Measurements from ENCODE around the gene STX18. TPM values are rescaled to one million over a fixed set of nuclear protein-coding genes. Genes with fewer than 3 reads are reported as not detected.

STX18 gene
- total RNA-seq, 1 donor from 2014 or later: 21.1 TPM

DNA sequence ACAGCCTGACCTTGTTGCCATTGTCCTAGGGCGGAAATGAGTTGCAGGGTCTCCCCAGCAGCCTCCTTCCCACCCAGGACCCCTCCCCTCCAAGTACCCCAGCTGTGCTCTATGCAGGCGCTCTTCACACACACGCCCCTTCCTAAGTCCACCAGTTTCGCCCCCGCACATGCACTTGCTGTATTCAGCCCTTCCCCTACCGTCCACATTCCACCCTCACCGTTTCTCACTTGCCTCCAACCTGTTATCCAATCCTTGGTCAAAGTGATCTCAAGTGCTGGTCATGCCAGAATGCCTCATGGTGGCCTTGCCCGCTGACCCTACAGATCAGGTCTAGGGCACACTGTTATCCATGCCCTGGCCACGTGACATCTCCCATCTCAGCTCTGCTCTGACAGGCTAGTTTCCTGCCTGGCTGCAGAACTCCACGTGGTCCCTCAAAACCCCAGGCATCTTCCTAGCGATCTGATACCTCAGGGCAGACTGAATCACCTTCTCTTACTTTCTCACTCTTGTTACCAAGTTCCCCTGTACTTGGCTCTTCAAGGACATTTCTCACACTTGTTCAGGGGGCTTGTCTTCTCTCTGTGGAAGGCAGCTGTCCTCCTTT is 115.2 kb downstream of the STX18 start:
- Mint-ChIP-seq H3K9me3 (ENCODE audit: low read depth) (no peaks in the 10 kb centered on the region), H3K27me3 (ENCODE audit: low read depth) (no peaks in the 10 kb centered on the region), H3K36me3 (ENCODE audit: low read depth) (peaks cover 7% of the 10 kb centered on the region), H3K27ac (ENCODE audit: unreplicated experiment) (no peak overlapping the region), H3K4me1 (ENCODE audit: low read depth) (peaks cover 8% of the 10 kb centered on the region), H3K4me3 (ENCODE audit: unreplicated experiment) (no peak overlapping the region)
- no peak for DNase-seq (ENCODE audit: low spot score)
- TF ChIP-seq CTCF (IDR thresholded peaks at IDR 0.05): no peak

DNA sequence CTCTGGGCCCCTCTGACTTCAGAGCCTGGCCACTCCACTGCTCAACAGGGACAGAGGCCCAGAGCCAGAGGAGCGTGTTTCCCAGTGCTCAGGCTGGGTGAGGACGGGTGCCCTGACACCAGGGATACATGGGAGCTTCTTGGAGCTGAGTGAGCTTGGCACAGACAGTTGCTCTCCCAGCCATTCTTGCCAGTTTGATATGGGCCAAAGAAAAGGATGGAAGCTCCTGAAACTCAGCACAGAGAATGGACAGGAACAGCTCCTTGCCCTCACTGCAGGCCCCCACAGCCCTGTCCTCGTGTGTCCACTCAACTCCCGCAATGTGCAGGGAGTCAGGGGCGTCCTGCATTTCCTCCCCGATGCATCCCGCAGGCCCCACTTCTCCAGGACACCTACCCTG is 116.2 kb downstream of the STX18 start:
- DNase-seq (ENCODE audit: low spot score): no peak
- Mint-ChIP-seq H3K27me3 (ENCODE audit: low read depth) (no peaks in the 10 kb centered on the region), H3K4me3 (ENCODE audit: unreplicated experiment) (no peak overlapping the region), H3K27ac (ENCODE audit: unreplicated experiment) (no peak overlapping the region), H3K4me1 (ENCODE audit: low read depth) (peaks cover 4% of the 10 kb centered on the region), H3K9me3 (ENCODE audit: low read depth) (no peaks in the 10 kb centered on the region), H3K36me3 (ENCODE audit: low read depth) (peaks cover 14% of the 10 kb centered on the region)
- TF ChIP-seq CTCF (IDR thresholded peaks at IDR 0.05): no peak

DNA sequence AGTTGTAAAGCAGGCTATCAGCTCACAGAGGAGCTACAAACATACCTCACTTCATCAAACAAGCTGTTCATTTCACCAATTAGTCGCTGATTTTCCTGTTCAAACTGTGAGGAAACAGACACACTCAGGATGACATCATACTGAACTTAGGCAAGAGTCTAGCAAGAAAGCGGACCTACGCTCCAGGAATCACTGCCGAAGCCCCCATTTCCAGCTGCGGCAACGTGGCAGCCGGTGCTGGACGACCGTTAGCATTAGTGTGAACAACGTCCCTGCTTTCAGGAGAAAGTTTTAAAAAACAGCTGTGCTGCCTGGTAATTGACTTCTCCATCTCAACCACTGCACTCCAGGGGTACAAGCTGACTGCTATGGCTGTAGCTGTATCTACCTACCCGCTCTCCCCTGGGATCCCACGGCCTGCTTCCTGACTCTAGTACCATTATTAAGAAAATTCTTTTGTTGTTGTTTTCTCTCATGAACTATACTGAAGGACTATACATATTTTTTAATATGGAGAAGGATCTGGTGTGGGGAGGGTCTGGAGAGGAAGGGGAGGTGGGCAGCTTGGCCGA is 116.6 kb downstream of the STX18 start:
- Mint-ChIP-seq H3K4me1 (ENCODE audit: low read depth) (no peaks in the 10 kb centered on the region), H3K27me3 (ENCODE audit: low read depth) (no peaks in the 10 kb centered on the region), H3K4me3 (ENCODE audit: unreplicated experiment) (no peak overlapping the region), H3K27ac (ENCODE audit: unreplicated experiment) (no peak overlapping the region), H3K9me3 (ENCODE audit: low read depth) (no peaks in the 10 kb centered on the region), H3K36me3 (ENCODE audit: low read depth) (peaks cover 15% of the 10 kb centered on the region)
- no peak for TF ChIP-seq CTCF (IDR thresholded peaks at IDR 0.05)
- no peak for DNase-seq (ENCODE audit: low spot score)

- no peak for TF ChIP-seq CTCF (IDR thresholded peaks at IDR 0.05)
- no peaks in the 10 kb centered on the region for H3K9me3 Mint-ChIP-seq (ENCODE audit: low read depth)
- no peaks in the 10 kb centered on the region for H3K27me3 Mint-ChIP-seq (ENCODE audit: low read depth)
- H3K4me3 Mint-ChIP-seq (ENCODE audit: unreplicated experiment): no peak overlapping the region
- DNase-seq (ENCODE audit: low spot score): no peak
- H3K4me1 Mint-ChIP-seq (ENCODE audit: low read depth): no peaks in the 10 kb centered on the region
- H3K27ac Mint-ChIP-seq (ENCODE audit: unreplicated experiment): no peak overlapping the region
- H3K36me3 Mint-ChIP-seq (ENCODE audit: low read depth): peaks cover 19% of the 10 kb centered on the region
Measured at GRCh38 chr4:4424499-4425115, 117.2 kb downstream of the STX18 start.

GRCh38 chr4:4423706-4424498 is 117.9 kb downstream of the STX18 start:
- TF ChIP-seq CTCF (IDR thresholded peaks at IDR 0.05): no peak
- H3K4me1 Mint-ChIP-seq (ENCODE audit: low read depth): no peaks in the 10 kb centered on the region
- no peaks in the 10 kb centered on the region for H3K9me3 Mint-ChIP-seq (ENCODE audit: low read depth)
- DNase-seq (ENCODE audit: low spot score): no peak
- H3K36me3 Mint-ChIP-seq (ENCODE audit: low read depth): peaks cover 23% of the 10 kb centered on the region
- H3K4me3 Mint-ChIP-seq (ENCODE audit: unreplicated experiment): no peak overlapping the region
- H3K27ac Mint-ChIP-seq (ENCODE audit: unreplicated experiment): no peak overlapping the region
- no peaks in the 10 kb centered on the region for H3K27me3 Mint-ChIP-seq (ENCODE audit: low read depth)
